K562 (cell line): ENCODE results near the gene FGF11. TPM values are rescaled to one million over a fixed set of nuclear protein-coding genes. Genes with fewer than 3 reads are reported as not detected.

Experiments used
- EP400 ChIP-seq: fragments of 450-650 bp; IDR thresholded peaks from 2 replicates; pipeline ENCODE4 v1.6.1; 2017; ENCODE audit warnings: antibody characterized with exemption, mild to moderate bottlenecking, moderate library complexity
- FOXP4 ChIP-seq: sonication (generic); formaldehyde crosslinking; IDR thresholded peaks from 2 replicates; pipeline ENCODE4 v1.8.0; 2022; ENCODE audit warnings: mild to moderate bottlenecking, missing genetic modification reagents, borderline replicate concordance
- PML ChIP-seq: IDR thresholded peaks from 2 replicates; pipeline ENCODE4 v1.6.1; 2012; ENCODE audit warnings: low read length, inconsistent platforms
- polyA plus RNA-seq, 8 experiments: library from polyadenylated mRNA; depleted of rRNA in 4 of 8; stranded (reverse) in 5 of 8; unstranded in 3 of 8; fragments of >200 nt; fragmentation: Nextera tagmentation in 2 of 8; fragmentation: Illumina TruSeq in 1 of 8; extraction: Ambion mirVana in 2 of 8; extraction: Trizol in 1 of 8; gene quantifications; 2 replicates each; pipeline versions ENCODE4 v1.2.1 to v1.2.3, GENCODE V29; 2011 to 2014; ENCODE audit warnings: inconsistent platforms in 1 of 8, missing spikeins in 1 of 8
- total RNA-seq, 7 experiments: library from RNA; depleted of rRNA in 6 of 7; stranded (reverse); fragments of >200 nt in 6 of 7; fragmentation: Illumina TruSeq in 2 of 7; extraction: Trizol in 2 of 7; gene quantifications; 2 replicates each; pipeline versions ENCODE4 v1.2.1 to v1.2.3, GENCODE V29; 2011 to 2021; ENCODE audit warnings: low replicate concordance in 1 of 7
- TF ChIP-seq, protein P1 (sequence below), 3 experiments: fragments of 200-800 bp in 1 of 3; fragments of 250-450 bp in 1 of 3; fragments of 450-650 bp in 1 of 3; sonication (Bioruptor Pico) in 1 of 3; sonication (Bioruptor generic) in 1 of 3; formaldehyde crosslinking in 1 of 3; IDR thresholded peaks; 2 replicates each; pipeline versions ENCODE4 v1.6.1 to v1.8.0; 2016 to 2022; ENCODE audit warnings: mild to moderate bottlenecking in 2 of 3, missing genetic modification characterization in 2 of 3, missing compliant biosample characterization in 1 of 3, moderate library complexity in 1 of 3
- TF ChIP-seq, protein P2 (sequence below): fragments of 450-650 bp; IDR thresholded peaks from 2 replicates; pipeline ENCODE4 v1.6.1; 2016; ENCODE audit warnings: mild to moderate bottlenecking
- TF ChIP-seq, protein P3 (sequence below): fragments of 250-450 bp; sonication (Bioruptor Pico); IDR thresholded peaks from 2 replicates; pipeline ENCODE4 v1.5.0; 2022; ENCODE audit warnings: mild to moderate bottlenecking
- TF ChIP-seq, protein P4 (sequence below), 2 experiments: fragments of 450-650 bp; IDR thresholded peaks; 2 replicates each; pipeline ENCODE4 v1.6.1; 2016

Gene FGF11
- total and polyA plus RNA-seq, 9 of the 15 experiments (the other 6 are each of a cell fraction or from before 2014, with no cell fraction given) = 1.2 to 7.5 (median 3.0) TPM

DNA sequence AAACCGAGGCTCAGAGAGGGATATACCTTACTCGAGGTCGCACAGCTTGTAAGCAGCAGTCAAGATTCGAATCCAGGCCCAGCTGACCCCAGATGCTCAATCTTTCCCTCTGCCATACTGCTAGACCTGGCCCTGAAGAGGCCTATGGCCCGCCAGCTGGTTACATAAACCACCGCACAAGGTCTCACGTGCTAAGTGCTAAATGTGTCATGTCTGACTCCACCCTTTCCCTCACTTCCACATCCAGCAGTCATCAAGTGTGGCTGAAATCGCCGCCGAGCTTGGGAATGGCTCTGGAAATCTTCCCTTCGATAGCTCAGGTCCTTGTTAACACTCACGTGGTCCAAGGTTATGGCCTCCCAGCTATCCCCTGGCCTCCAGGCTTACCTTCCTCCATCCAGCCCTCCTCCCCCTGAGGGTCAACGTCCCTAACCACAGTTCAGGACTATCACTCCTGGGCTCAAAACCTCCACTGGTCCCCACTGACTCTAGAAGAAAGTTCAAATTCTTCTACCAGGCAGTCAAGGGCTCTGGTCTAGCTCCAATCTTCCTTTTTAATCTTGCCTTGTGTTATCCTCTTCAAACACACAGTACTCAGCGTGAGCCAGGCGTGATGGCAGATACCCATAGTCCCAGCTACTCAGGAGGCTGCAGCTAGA, 36.6 kb downstream of the FGF11 start (continued):
- TF ChIP-seq, protein P1, sequence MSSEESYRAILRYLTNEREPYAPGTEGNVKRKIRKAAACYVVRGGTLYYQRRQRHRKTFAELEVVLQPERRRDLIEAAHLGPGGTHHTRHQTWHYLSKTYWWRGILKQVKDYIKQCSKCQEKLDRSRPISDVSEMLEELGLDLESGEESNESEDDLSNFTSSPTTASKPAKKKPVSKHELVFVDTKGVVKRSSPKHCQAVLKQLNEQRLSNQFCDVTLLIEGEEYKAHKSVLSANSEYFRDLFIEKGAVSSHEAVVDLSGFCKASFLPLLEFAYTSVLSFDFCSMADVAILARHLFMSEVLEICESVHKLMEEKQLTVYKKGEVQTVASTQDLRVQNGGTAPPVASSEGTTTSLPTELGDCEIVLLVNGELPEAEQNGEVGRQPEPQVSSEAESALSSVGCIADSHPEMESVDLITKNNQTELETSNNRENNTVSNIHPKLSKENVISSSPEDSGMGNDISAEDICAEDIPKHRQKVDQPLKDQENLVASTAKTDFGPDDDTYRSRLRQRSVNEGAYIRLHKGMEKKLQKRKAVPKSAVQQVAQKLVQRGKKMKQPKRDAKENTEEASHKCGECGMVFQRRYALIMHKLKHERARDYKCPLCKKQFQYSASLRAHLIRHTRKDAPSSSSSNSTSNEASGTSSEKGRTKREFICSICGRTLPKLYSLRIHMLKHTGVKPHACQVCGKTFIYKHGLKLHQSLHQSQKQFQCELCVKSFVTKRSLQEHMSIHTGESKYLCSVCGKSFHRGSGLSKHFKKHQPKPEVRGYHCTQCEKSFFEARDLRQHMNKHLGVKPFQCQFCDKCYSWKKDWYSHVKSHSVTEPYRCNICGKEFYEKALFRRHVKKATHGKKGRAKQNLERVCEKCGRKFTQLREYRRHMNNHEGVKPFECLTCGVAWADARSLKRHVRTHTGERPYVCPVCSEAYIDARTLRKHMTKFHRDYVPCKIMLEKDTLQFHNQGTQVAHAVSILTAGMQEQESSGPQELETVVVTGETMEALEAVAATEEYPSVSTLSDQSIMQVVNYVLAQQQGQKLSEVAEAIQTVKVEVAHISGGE (CRISPR knock-in tag; IDR thresholded peaks at IDR 0.05) = no peak
- TF ChIP-seq PML = 0 out of 2 replicates have a peak, but pooled peaks have one; percentile 33
- TF ChIP-seq, protein P2, sequence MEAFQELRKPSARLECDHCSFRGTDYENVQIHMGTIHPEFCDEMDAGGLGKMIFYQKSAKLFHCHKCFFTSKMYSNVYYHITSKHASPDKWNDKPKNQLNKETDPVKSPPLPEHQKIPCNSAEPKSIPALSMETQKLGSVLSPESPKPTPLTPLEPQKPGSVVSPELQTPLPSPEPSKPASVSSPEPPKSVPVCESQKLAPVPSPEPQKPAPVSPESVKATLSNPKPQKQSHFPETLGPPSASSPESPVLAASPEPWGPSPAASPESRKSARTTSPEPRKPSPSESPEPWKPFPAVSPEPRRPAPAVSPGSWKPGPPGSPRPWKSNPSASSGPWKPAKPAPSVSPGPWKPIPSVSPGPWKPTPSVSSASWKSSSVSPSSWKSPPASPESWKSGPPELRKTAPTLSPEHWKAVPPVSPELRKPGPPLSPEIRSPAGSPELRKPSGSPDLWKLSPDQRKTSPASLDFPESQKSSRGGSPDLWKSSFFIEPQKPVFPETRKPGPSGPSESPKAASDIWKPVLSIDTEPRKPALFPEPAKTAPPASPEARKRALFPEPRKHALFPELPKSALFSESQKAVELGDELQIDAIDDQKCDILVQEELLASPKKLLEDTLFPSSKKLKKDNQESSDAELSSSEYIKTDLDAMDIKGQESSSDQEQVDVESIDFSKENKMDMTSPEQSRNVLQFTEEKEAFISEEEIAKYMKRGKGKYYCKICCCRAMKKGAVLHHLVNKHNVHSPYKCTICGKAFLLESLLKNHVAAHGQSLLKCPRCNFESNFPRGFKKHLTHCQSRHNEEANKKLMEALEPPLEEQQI = no peak
- peak; percentile 36; the same call in 1 of the 2 replicates for TF ChIP-seq EP400
- no peak for TF ChIP-seq FOXP4 (CRISPR knock-in tag)
- TF ChIP-seq, protein P3, sequence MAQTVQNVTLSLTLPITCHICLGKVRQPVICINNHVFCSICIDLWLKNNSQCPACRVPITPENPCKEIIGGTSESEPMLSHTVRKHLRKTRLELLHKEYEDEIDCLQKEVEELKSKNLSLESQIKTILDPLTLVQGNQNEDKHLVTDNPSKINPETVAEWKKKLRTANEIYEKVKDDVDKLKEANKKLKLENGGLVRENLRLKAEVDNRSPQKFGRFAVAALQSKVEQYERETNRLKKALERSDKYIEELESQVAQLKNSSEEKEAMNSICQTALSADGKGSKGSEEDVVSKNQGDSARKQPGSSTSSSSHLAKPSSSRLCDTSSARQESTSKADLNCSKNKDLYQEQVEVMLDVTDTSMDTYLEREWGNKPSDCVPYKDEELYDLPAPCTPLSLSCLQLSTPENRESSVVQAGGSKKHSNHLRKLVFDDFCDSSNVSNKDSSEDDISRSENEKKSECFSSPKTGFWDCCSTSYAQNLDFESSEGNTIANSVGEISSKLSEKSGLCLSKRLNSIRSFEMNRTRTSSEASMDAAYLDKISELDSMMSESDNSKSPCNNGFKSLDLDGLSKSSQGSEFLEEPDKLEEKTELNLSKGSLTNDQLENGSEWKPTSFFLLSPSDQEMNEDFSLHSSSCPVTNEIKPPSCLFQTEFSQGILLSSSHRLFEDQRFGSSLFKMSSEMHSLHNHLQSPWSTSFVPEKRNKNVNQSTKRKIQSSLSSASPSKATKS = no peak
- TF ChIP-seq, protein P4, sequence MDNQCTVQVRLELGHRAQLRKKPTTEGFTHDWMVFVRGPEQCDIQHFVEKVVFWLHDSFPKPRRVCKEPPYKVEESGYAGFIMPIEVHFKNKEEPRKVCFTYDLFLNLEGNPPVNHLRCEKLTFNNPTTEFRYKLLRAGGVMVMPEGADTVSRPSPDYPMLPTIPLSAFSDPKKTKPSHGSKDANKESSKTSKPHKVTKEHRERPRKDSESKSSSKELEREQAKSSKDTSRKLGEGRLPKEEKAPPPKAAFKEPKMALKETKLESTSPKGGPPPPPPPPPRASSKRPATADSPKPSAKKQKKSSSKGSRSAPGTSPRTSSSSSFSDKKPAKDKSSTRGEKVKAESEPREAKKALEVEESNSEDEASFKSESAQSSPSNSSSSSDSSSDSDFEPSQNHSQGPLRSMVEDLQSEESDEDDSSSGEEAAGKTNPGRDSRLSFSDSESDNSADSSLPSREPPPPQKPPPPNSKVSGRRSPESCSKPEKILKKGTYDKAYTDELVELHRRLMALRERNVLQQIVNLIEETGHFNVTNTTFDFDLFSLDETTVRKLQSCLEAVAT (IDR thresholded peaks at IDR 0.05) = 0 out of 4 replicates have a peak, but pooled peaks of 1 of the 2 experiments have one; percentile 16
